HG03025 (cell line): ENCODE data around the gene SAMD4A.

Experiments used
- ATAC-seq: cut with Tn5 transposase; IDR thresholded peaks from one replicate; pipeline ENCODE4 v1.9.1; 2021; ENCODE audit warnings: mild to moderate bottlenecking, moderate library complexity; ENCODE audit not compliant: unreplicated experiment, low FRiP score

The SAMD4A gene

DNA sequence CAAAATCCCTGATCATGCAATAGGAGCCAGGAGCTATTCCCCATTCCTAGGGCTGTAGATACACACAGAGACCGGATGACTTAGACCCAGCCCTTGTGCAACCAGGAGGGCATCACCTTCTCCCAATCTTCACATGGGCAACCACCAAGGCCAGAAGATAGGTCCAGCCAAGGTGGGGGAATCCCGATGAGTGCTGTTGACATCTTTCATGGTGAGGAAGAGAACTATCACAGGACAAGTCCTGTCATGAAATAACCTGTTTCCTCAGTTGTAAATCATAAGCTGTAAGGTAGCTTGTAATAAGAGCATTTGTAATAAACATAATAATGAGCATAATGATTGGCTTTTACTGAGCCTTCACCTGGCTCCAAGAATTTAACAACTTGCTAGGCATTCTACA is 246.2 kb downstream of the SAMD4A start:
- no peak for ATAC-seq

DNA sequence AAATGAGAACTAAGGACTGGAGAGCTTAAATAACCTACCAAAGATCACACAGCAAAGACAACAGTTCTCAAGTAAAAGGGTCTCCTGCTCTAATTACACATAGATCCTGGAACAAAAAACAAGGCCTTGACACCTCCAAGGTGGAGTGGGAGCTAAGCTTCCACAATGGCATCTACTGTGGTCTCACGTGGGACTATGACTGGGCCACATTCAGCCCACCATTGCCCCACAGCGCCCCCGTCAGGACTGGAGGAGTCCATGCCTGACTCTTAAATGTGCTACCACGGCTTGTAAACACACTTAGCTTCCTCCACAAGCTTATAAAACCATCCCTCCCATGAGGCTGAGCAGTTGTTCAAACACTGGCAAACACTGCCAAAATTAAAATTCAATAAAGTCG is 247.1 kb downstream of the SAMD4A start:
- no peak for ATAC-seq

DNA sequence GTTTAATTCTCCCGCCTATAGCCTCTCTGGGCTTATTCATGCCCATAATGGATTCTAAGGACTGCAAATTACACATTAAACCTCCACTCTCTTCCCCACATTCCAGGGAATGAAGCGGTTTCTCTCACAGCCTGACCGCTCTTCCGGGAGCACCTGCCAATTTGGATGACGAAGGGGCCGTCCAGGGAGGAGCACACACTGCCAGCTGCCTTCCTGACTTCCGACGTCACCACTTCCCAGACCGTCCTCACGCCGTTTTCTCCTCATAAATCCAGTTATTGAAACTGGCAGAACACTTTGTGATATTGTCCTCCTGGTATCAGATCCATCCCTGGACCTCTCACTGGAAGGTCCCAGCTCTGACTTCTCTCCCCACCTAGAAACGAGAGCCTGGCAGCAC is 248.1 kb downstream of the SAMD4A start:
- no peak for ATAC-seq

DNA sequence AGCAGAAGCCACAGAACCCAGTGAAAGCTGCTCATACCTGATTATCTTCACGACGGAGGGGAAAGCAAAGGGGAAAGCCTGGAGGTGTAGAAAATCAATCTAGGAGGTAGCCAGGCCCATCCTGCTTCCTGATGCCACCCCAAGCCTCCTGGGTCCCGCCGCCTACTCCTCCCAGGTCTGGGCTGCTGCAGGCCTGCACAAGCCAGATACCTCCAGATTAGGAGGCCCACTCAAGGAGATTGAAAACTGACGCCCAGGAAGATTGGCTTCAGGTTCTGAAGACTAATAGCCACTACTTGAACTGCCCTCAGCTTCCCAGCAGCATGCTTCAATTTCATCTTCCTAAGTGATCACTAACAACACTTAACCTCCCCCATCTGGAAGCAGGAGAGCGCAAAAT is 248.6 kb downstream of the SAMD4A start:
- ATAC-seq = no peak

DNA sequence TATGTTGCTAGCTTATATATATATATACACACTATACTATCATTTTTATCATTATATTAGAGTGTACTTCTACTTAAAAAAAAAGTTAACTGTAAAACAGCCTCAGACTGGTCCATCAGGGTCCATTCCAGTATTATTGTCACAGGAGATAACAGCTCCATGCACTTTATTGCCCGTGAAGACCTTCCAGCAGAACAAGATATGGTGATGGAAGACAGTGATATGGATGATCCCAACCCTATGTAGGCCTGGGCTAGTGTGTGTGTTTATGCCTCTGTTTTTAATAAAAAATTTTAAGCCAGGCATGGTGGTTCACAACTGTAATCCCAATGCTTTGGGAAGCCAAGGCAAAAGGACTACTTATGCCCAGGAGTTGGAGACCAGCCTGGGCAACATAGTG is 249.5 kb downstream of the SAMD4A start:
- ATAC-seq = no peak

DNA sequence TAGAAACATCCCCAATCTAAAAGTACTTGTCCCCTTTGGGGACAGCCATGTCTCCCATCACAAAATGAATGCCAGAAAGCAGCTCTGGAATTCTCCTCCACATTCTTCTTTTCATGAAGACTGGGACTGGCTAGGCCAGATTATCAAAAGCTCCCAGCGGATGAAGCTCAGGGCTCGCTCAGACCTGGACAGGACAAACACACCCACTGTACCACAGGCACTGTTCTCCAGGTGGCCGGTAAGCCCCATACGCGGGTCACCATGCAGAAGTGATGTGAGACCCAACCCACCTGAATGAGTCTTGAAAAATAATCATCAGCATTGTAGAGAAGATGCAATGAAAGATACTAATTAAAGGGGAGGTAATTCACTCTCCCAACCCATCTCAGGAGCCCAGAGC is 250.6 kb downstream of the SAMD4A start:
- no peak for ATAC-seq

DNA sequence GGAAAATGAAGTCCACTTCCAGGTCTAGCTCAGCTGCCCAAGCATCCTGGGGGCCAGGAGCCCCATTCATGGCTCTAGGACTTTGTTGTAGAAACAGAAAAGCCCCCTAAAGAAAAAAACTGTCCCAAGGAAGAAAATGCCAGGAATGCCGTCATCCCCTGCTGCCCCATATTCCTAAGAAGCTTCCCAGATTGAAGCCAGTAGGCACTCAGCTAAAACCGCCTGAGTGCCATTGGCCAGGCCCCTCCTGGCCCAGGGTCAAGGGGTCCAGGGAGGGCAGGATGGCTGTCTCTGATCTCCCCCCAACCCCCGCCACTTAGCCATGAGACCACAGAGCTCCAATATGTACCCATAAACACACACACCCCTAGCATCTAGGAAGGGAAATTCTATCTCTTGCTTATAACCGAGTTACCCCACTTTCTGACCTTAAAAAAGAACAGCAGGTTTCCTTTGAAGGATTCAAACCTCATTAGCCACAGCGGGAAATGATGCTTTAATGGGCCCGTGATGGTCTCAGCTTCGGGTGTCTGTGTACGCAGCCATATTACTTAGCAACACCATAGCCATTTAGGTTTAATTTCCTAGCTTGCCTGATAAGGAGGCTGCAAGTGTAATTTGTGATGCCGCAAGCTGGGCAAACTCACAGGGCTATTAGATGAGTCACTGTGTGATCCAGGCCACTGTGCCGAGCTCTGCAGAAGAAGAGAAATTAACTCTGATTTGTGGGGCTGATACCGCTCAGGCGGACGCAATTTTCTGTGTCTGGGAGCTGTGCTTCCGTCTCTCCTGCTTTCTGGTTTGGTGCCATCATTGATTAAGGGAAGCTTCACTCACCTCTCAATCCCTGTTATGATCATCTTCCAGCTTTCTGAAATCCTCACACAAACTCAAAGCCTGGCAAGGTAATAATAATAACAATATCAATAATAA is 251.5 kb downstream of the SAMD4A start:
- no peak for ATAC-seq

DNA sequence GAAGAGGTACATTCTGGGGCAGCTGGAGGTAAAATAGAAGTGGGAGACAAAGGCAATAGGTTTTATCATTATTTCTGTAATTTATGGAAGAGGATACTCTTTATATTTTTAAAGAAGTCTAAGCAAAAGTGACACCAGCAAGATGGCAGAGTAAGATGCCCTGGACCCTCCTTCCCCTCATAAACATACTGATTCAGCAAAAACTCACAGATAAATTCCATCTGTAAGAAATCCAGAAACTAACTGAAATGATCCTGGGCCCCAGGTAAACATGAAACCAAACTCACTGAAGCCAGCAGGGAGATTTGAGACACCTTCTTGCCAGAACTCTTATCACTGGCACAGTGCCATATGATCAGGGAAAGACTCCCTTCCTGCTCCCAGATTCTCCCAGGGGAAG is 255.8 kb downstream of the SAMD4A start:
- ATAC-seq = no peak

DNA sequence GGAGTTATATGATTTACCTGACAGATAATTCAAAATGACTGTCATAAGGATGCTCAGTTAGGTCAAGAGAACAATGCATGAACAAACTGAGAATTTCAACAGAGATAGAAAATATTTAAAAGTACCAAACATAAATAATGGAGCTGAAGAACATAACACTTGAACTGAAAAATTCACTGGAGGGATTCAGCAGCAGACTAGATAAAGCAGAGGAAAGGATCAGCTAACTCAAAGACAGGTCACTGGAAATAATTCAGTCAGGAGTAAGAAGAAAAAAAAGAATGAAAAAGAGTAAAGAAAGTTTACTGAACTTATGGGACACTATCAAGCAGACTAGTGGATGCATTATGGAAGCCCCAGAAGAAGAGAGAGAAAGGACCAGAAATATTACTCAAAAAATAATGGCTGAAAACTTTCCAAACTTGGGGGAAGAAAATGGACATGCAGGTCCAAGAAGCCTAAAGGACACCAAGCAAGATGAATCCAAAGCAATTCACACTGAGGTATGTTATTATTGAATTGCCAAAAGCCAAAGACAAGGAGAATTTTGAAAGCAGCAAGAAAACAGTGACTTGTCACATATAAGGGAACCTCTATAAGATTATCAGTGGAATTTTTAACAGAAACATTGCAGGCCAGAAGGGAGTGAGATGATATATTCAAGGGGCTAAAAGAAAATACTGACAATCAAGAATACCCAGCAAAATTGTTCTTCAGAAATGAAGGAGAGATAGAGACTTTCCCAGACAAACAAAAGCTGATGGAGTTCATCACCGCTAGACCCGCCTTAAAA is 257.0 kb downstream of the SAMD4A start:
- no peak for ATAC-seq

DNA sequence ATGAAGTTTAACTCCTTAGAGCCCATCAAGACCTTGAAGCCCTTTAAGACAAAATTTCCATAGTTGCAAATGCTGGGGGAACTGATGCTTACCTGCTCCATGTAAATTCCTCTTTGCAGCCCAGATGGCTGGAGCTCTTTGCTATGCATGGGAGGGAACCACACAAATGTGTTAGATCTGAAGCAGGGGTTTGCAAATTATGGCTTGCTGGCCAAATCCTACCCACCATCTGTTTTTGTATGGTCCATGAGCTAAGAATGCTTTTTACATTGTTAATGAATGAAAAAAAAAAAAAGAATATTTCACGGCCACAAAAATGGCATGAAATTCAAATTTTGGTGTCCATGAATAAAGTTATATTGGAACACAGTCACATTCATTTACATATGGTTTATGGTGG is 261.1 kb downstream of the SAMD4A start:
- no peak for ATAC-seq

DNA sequence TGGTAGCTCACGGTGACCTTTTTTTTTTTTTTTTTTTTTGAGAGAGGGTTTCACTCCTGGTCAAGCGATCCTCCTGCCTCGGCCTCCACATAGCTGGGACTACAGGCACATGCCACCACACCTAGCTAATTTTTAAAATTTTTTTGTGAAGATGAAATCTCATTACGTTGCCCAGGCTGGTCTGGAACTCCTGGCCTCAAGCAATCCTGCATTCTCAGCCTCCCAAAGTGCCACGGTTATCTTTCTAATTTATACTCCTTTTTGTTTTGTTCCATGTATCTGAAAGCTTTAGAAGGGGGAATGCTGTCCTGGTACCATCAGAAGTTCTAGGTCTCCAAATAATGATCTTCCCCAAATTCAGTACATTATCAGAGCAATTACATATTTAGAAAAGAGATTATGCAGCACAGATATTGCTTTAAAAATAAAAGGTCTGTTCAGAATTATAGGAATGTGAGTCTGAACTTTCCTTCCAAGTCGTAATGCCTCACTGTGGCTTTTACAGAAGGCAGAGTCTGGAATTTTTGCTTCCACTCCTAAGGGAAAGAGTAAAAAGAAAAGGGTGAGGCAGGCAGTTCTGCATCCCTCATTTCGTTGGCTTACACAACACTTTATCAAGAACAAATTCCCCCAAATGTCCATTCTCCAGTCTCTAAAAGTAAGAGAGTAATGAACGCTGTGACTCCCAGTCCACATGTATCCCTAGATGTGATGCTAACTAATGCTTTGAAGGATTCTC is 262.7 kb downstream of the SAMD4A start:
- ATAC-seq = no peak

DNA sequence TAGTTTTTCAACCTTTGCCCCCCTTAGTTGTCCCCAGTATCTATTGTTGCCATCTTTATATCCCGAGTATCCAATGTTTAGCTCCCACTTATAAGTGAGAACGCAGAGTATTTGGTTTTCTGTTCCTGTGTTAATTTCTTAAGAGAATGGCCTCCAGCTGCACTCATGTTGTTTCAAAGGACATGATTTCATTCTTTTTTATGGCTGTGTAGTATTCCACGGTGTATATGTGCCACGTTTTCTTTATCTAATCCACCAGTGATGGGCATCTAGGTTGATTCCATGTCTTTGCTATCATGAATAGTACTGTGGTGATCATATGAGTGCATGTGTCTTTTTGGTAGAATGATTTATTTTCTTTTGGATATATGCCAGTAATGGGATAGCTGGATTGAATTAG is 263.7 kb downstream of the SAMD4A start:
- no peak for ATAC-seq

DNA sequence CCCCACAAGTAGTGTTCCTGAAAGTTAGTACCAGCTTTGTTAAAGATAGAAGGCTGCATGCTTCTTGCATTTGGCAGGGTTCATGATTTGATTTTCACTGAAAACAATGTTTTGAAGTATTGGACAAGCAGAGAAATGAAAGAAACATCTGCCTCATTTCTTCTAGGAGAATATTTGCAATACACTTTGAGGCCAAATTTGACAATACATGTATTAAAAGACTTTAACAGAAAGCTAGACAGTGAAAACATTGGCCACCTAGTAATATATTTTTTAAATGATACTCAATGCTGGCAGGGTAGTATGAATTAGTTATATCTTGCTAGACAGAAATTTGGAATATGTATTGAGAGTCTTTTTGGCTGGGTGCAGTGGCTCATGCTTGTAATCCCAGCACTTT is 267.2 kb downstream of the SAMD4A start:
- no peak for ATAC-seq

DNA sequence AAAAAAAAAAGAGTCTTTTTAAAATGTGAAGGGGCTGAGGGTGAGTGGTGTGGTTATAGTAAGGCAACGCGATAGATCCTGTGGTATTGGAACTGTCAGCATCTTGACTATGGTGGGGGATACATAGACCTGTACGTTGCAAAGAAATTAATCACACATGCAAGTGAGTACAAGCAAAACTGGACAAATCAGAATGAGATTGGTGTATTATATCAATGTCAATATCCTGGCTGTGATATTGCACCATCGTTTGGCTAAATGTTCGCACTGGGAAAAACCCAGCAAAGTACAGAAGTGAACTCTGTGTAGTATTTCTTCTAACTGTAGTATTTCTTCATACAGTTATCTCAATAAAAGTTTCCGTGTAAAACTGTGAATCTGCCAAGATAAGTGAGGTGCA is 267.8 kb downstream of the SAMD4A start:
- no peak for ATAC-seq

DNA sequence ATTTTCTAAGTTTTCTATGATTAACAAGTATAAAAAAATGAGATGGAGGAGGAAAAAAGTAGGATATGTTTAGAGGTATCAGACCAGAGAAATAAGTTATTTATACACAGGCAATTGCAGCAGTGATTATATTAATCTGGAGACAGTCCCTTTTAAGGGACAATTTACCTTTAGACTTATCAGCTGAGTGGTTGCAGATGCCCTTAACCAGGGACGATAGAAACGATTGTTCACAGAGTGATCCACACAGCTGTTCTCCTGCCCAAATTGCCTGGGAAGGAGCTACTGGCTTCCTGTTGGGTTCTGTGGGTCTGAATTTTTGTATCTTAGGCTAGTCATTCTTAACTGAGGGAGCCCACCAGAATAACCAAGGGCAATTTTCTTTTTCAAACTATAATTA is 269.3 kb downstream of the SAMD4A start:
- no peak for ATAC-seq

DNA sequence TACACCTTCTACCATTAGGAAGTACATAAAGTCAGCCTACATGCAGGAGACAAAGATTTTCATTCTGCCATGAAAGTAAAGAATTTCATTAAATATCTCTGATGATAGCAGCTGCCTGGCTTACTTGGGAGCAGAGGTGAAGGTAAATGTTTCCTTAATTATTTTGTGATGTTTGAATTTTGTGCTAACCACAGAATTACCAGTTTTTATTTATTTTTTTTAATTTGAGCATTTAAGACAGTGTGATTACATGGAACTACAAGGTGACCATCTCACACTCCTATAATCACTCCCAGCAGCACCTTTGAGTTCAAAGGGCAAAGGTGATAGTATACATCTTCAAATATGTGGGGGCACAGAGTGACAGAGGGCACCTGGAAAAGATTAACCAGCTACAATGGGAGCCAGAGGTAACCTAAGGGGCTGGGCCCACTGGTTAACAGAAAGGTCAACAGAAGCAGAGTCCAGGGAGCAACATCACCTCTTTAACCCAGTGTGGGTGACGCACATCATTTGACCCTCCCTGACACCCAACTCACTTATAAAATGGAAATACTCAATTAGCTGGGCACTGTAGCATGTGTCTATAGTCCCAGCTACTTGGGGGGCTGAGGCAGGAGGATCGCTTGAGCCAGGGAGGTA is 270.7 kb downstream of the SAMD4A start:
- ATAC-seq = no peak

DNA sequence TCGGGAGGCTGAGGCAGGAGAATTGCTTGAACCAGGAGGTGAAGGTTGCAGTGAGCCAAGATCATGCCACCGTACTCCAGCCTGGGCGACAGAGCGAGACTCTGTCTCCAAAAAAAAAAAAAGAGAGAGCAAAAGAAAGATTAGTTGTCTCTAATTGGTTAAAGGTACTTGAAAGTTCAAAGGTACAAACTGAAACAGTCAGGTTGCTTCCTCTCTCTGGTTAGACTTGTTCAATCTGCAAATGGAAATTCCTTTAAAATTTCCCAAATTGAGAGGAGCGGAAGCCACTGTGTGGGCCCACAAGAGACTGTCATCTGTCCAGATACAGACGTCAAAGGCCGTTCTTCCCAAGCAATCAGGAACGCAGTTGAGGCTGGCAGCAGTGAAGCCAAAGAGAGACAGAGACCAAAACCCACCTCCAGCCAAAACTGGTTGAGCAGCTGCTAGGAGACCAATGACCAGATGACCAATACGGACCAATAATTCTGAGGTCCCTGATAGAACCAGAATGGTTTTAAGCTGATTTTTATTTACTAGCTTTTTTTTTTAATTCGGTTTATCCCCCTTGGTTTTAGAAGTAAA is 272.1 kb downstream of the SAMD4A start:
- ATAC-seq = no peak

DNA sequence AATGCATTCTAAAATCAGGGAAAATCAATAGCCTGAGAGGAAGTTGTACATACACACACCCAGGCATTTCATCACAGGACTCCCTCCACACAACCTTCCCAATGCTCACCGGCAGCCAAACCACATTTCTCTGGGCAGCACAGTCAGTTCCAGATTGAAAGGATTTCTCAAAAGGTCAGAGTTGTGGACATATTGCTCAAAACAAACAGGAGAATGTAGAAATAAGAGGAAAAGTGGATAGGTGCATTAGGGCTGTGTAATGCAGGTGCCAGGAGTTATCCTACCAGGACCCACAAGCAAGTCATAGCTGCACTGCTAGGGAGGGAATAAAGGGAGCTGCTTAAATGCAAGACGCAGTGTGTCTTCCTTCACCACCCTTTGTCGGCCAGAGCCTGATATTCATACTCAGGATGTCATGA is 272.8 kb downstream of the SAMD4A start:
- no peak for ATAC-seq

DNA sequence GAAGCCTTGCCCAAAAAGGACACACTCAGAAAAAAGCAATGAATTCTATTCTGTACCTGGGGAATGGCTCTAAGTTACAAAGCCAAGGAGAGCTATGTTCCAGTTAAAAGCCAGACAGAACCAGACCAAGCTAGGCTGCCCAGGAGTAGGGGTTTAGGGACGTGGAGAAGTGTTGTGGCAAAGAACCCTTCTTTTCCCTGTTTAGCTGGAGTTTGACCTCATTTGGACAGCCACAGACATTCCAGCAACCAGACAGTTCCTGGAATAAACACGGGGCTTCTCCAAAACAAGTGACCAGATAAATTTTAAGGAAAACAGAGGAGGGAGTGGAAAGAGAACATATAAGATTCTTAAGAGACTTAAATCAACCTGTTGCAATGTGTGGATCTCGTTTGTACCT is 273.4 kb downstream of the SAMD4A start:
- ATAC-seq = no peak

DNA sequence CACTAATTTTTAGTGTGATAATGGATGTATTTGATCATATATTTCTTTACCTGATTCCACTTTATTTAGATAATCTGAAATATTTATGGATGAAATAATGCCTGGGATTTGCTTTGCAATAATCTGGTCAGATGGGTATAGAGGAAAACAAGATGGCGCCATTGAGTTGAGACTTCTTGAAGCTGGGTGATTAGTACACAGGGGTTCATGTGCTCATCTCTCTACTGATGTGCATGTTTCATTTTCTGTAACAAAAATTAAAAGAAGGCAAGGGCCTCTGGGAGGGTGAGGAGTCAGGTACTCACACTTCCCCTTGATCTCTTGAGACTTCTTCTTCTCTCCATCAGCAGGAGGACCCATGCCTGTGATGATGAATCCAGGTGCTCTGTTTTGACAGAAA is 273.9 kb downstream of the SAMD4A start:
- no peak for ATAC-seq
